Upper lobe of right lung (tissue), 1 donor: ENCODE results near the gene IGDCC3. TPM values are rescaled to one million over a fixed set of nuclear protein-coding genes. Genes with fewer than 3 reads are reported as not detected.

Experiments
- ATAC-seq: fragments of 200-7000 bp; cut with Tn5 transposase; one replicate; pipeline ENCODE4 v1.9.1; 2020; ENCODE audit warnings: mild to moderate bottlenecking, moderate library complexity
- DNase-seq: peaks from one replicate; pipeline ENCODE4 v3.0.0-alpha.2; 2020
- H3K27ac ChIP-seq: fragments of 200-600 bp; one replicate; pipeline ENCODE4 v1.8.0; 2022
- H3K27me3 ChIP-seq: fragments of 200-600 bp; one replicate; pipeline ENCODE4 v1.8.0; 2022; ENCODE audit warnings: mild to moderate bottlenecking
- H3K36me3 ChIP-seq: fragments of 200-600 bp; one replicate; pipeline ENCODE4 v1.8.0; 2022
- H3K4me1 ChIP-seq: fragments of 200-600 bp; one replicate; pipeline ENCODE4 v1.8.0; 2022
- H3K4me3 ChIP-seq: fragments of 200-600 bp; one replicate; pipeline ENCODE4 v1.8.0; 2022; ENCODE audit warnings: mild to moderate bottlenecking
- H3K9me3 ChIP-seq: fragments of 200-600 bp; one replicate; pipeline ENCODE4 v1.8.0; 2022
- intact Hi-C: fragments of 100-400 bp; cut with DNase I; formaldehyde crosslinking; loops from one replicate; pipeline ENCODE4 v1.11.0; 2022
- total RNA-seq: library from RNA; stranded (reverse); fragmentation: NEBNext Ultra II Directional; extraction: Animal tissue kit (Norgen Biotek cat#: 25700); gene quantifications from one replicate; pipeline ENCODE4 v1.2.1, GENCODE V29; 2021
- TF ChIP-seq, protein P1 (sequence below): fragments of 200-600 bp; IDR thresholded peaks from one replicate; pipeline ENCODE4 v1.8.0; 2022; ENCODE audit warnings: antibody characterized with exemption
- donor health status: DM: no; HTN: yes; CAD: no; lungs with severe emphysema.

Gene IGDCC3
- total RNA-seq, 1 donor from 2014 or later, result not detected

DNA sequence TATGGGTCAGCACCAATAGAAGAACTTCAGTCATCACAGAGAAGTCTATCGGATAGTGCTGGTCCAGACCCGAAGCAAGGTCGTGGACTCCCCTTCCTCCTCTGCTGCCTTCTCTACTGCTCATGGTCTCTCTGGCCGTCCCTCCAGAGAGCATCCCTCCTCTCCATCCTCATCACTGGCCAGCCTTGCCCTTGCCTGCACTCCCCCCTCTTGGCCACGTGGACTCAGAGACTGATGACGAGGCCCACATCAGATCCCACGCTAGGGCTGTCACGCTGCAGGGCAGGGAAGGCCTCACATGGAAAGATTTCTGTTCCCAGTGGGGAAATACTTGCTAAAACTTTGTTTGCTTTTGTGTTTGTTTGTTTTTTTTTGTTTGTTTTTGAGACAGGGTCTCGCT lies 35.3 kb downstream of the IGDCC3 start:
- no peaks in the 10 kb centered on the region for H3K27me3 ChIP-seq
- no peak overlapping the region for H3K4me3 ChIP-seq
- H3K9me3 ChIP-seq, result no peaks in the 10 kb centered on the region
- intact Hi-C loops, result no loop called here
- ATAC-seq (no peak), DNase-seq (no peak)
- H3K27ac ChIP-seq, result no peak overlapping the region
- TF ChIP-seq, protein P1, sequence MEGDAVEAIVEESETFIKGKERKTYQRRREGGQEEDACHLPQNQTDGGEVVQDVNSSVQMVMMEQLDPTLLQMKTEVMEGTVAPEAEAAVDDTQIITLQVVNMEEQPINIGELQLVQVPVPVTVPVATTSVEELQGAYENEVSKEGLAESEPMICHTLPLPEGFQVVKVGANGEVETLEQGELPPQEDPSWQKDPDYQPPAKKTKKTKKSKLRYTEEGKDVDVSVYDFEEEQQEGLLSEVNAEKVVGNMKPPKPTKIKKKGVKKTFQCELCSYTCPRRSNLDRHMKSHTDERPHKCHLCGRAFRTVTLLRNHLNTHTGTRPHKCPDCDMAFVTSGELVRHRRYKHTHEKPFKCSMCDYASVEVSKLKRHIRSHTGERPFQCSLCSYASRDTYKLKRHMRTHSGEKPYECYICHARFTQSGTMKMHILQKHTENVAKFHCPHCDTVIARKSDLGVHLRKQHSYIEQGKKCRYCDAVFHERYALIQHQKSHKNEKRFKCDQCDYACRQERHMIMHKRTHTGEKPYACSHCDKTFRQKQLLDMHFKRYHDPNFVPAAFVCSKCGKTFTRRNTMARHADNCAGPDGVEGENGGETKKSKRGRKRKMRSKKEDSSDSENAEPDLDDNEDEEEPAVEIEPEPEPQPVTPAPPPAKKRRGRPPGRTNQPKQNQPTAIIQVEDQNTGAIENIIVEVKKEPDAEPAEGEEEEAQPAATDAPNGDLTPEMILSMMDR, result no peak
- H3K36me3 ChIP-seq, result no peaks in the 10 kb centered on the region
- H3K4me1 ChIP-seq, result no peaks in the 10 kb centered on the region

DNA sequence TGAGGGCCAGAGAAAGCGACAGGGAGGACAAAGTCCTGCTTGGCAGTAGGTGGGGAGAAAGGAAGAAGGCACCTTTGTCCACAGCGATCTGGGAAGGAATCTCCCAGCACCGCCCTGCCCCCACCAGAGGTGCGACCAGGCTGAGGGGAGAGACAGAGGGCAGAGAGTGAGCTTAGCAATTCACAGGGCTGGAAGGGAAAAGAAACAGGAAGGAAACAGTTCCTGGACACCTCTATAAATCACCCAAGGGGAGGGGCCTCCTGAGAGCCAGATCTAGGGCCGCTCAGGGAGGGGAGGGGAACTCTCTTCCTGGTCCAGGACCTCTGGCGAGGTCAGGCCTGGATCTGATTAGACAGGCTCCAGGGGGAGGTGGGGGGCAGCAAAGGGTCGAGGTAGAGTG lies 37.9 kb downstream of the IGDCC3 start:
- Histone ChIP-seq H3K27me3 (no peaks in the 10 kb centered on the region), H3K27ac (no peak overlapping the region), H3K4me3 (no peak overlapping the region), H3K36me3 (no peaks in the 10 kb centered on the region), H3K4me1 (no peaks in the 10 kb centered on the region), H3K9me3 (no peaks in the 10 kb centered on the region)
- DNase-seq, result no peak
- intact Hi-C loops, result no loop called here
- TF ChIP-seq, protein P1, result no peak
- no peak for ATAC-seq

DNA sequence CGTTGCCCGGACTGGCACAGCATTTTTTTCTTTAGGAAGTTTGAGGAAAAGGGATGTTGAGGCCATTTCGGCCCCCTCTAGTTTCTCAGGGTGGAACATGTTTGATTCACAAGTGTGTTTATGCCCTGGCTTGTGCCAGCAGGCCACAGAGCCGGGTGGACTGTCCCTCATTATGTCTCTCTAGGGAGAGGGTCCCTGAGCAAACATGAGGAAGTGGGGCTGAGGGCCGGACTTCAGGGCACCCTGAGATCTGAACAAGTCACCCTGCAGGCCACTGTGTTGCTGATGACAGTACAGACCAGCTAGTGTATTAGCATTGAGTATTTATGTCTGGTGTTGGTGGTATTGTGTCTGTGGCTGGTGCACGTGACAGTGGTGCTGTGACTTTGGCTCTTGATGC lies 38.4 kb downstream of the IGDCC3 start:
- TF ChIP-seq, protein P1, result no peak
- H3K4me3 ChIP-seq, result no peak overlapping the region
- ATAC-seq (no peak), DNase-seq (no peak)
- no peaks in the 10 kb centered on the region for H3K9me3 ChIP-seq
- H3K27me3 ChIP-seq, result no peaks in the 10 kb centered on the region
- H3K4me1 ChIP-seq, result no peaks in the 10 kb centered on the region
- intact Hi-C loops, result no loop called here
- no peak overlapping the region for H3K27ac ChIP-seq
- no peaks in the 10 kb centered on the region for H3K36me3 ChIP-seq

DNA sequence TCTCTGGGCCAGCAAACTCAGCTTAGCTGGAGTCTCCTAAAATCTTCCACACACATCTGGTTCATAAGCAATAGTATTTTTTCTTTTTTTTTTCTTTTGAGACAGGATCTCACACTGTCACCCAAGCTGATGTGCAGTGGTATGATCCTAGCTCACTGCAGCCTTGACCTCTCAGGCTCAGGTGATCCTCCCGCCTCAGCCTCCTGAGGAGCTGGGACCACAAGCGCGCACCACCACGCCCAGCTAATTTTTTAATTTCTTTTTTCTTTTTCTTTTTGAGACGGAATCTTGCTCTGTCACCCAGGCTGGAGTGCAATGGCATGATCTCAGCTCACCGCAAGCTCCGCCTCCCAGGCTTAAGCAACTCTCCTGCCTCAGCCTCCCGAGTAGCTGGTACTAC lies 39.0 kb downstream of the IGDCC3 start:
- H3K36me3 ChIP-seq, result no peaks in the 10 kb centered on the region
- no peaks in the 10 kb centered on the region for H3K4me1 ChIP-seq
- intact Hi-C loops, result no loop called here
- H3K27me3 ChIP-seq, result no peaks in the 10 kb centered on the region
- ATAC-seq (no peak), DNase-seq (no peak)
- no peak overlapping the region for H3K27ac ChIP-seq
- TF ChIP-seq, protein P1, result no peak
- H3K4me3 ChIP-seq, result no peak overlapping the region
- no peaks in the 10 kb centered on the region for H3K9me3 ChIP-seq

DNA sequence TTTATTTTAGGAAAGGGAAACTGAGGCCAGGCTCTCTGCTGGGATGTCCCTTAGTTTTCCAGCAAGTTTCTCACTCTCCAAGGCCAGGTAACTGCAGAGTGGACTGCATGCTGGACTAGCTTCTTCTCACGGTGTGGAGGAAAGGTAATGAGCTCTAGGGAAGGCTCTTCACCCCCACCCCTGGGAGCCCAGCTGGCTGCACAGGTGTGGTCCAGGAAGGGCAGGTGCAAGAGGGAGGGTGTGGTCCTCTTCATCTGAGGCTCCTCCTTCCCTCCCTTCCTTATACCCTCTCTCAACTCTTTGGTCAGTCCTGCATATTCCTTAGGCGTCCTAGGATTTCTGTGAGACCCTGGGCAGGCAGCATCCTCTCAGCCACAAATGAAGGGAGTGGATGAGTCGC lies 39.4 kb downstream of the IGDCC3 start:
- no peaks in the 10 kb centered on the region for H3K27me3 ChIP-seq
- H3K9me3 ChIP-seq, result no peaks in the 10 kb centered on the region
- H3K36me3 ChIP-seq, result no peaks in the 10 kb centered on the region
- no peak overlapping the region for H3K27ac ChIP-seq
- DNase-seq (no peak), ATAC-seq (no peak)
- TF ChIP-seq, protein P1, result no peak
- intact Hi-C loops, result no loop called here
- H3K4me1 ChIP-seq, result no peaks in the 10 kb centered on the region
- H3K4me3 ChIP-seq, result no peak overlapping the region

DNA sequence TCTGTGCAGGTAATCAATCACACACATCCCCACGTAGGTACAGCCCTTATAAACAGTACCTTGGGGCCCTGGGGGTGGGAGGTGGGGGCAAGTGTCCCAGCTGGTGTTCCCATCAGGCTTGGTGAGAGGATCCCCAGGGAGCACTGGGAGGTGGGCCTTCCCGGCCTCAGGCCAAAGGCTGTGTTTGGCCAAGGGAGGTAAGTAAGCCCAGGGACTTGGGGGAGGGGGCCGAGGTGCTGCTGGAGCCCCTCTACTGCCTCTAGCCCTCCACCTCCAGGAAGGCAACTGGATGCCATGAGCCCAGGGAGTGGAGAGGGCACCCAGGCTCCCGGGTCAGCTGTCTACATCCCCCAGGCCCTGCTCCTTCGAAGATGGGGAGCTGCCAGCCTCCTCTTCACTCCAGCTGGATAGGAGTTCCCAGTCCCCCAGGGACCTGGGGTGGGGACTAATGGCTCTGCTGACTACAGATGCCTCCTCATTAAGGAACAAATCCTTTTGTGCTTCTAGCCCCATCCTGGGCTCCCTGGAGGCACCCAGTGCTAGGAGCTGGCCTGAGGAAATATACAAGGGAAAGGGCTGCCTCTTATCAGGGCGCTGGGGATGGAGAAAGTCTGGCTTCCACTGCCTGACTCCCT lies 40.2 kb downstream of the IGDCC3 start:
- DNase-seq (no peak), ATAC-seq (no peak)
- no peaks in the 10 kb centered on the region for H3K36me3 ChIP-seq
- no peaks in the 10 kb centered on the region for H3K4me1 ChIP-seq
- H3K27ac ChIP-seq, result no peak overlapping the region
- intact Hi-C loops, result no loop called here
- H3K9me3 ChIP-seq, result no peaks in the 10 kb centered on the region
- no peaks in the 10 kb centered on the region for H3K27me3 ChIP-seq
- H3K4me3 ChIP-seq, result no peak overlapping the region
- TF ChIP-seq, protein P1, result no peak
